ENCODE measurements around the gene ANKRD36.
A peak's percentile ranks its signal among the peaks of the same experiment; 100 is the strongest.
"Not testable (repeated sequence)": the region's sequence is repeated elsewhere in the genome, so short reads cannot be mapped to it uniquely, and the experiment has no call there.

The ANKRD36 gene

DNA sequence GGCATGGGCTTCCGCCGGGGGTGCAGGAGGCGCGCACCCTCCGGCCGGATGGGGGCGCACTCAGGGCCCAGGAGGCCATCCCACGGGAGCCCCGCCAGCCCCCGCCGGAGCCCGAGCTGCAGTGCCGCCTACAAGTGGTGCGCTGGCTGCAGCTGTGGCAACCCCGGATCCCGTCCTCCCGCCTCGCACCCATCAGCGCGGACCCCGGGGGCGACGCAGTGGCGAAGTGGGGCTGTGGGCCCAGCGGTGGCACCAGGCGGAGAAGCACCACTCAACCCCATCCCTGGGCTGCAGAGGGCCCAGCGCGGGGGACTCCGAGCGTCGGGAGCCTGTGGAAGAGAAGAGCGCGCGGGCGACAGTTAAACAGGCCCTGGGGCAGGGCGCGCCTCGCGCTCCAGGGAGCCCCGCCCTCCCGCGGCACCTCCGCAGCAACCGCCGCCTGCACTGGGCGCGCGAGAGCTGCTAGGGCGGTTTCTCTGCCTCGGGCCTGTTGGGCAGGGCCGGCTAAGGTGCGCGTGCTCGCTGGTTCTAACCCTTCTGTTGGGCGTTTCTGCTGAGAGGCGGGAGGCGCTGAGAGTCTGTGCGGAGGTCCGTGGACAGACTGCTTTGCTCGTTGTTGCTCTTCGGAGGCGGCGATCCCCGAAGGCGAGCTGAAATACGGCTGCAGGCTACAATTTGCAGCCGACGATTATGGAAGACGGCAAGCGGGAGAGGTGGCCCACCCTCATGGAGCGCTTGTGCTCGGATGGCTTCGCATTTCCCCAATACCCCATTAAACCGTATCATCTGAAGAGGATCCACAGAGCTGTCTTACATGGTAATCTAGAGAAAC is at the start of gene ANKRD36:
ANKRD36 (plus strand) TSS at position 104 of the 832 bp plus-strand sequence; CDS start at position 691, 587 bp downstream.
- peak; percentile 78 for FAIRE-seq
- peak; percentile 53 for DNase-seq (ENCODE audit: insufficient read length, low spot score)
- TF ChIP-seq POLR2A (IDR thresholded peaks at IDR 0.05; ENCODE audit: low read depth, low read length): peak; percentile 29; the same call in 1 of the 2 replicates

DNA sequence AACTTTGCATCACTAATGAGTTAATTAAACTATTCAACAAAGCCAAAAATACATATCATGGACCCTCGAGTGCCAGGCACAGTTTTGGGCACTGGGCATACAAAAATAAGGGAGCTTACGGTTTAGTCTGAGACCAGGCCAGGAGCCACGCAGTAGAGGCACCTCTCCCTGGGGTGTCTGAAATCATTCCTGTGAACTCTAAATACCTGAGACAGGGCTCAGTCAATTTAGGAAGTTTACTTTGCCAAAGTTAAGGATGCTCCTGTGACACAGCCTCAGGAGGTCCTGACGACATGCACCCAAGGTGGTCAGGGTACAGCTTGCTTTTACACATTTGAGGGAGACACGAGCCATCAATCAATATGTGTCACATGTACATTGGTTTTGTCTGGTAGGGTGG is 46.9 kb upstream of the ANKRD36 start:
- DNase-seq (ENCODE audit: insufficient read length, low spot score); FAIRE-seq: not testable (repeated sequence)

DNA sequence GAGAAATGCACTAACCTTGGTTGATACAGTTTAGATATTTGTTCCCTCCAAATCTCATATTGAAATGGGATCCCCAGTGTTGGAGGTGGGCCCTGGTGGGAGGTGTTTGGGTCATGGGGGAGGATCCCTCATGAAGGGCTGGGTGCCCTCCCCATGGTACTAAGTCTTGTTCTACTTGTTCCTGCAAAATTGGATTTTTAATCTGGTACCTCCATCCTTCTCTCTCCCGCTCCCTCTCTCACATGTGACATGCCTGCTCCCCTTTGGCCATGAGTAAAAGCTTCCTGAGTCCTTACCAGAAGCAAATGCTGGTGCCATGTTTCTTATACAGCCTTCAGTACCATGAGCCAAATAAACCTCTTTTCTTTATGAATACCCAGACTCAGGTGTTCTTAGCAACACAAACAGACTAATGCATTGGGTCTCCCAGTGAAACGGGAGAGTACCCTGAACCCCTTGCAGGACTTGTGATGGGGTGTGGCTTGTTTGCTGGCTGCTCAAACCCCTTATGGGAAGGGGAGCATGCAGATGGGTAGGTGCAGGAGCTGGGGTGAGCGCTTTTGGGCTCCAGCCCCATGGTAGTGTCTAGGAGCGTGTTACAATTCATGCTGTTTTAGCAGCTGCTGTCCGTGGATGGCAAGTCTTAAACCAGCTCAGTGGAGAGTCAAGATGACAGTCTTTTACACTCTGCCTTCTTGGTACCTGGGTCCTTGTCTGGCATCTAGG is 45.5 kb upstream of the ANKRD36 start:
- FAIRE-seq: no peak

DNA sequence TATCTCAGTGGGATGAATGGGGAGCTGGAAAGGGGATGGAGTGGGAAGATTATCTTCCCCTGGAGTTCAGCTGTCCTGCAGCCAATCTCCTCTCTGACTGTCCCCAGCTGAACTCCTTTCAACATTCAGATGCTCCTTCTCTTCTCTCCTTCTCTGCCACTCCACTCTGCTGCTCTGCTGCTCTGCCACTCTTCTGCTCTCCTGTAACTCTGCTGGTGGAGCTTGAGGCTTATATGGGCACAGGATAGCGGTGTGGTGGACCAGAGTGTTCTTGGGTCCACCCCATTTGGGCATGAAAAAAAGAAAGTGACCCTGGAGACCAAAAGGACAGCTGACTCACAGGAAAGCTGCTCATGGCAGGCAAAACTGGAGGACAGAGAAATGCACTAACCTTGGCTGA is 44.9 kb upstream of the ANKRD36 start:
- no peak for DNase-seq (ENCODE audit: insufficient read length, low spot score)
- no peak for TF ChIP-seq POLR2A (IDR thresholded peaks at IDR 0.05; ENCODE audit: low read depth, low read length)
- no peak for FAIRE-seq

More for the DNA sequence above, 45.5 kb upstream of the ANKRD36 start:
- TF ChIP-seq POLR2A (IDR thresholded peaks at IDR 0.05; ENCODE audit: low read depth, low read length): no peak
- no peak for DNase-seq (ENCODE audit: insufficient read length, low spot score)

DNA sequence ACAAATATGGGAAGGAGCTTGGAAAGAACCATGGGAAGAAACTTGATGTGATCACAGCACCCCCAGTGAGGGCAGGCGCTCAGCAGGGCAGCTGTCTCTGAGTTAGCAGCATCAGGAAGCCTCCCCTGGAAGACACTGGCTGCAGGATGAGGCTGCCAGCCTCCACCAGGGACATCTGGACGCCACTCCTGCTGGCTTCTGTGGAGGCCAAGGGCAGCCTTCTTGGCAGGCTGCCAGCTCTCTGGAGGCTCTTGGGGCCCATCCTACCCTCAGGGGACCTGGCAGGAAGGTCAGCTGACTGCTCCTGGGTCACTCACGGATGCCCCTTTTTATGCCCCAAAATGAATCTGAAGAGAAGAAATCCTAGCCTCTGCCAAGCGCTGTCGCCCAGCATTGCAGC is 44.2 kb upstream of the ANKRD36 start:
- DNase-seq (ENCODE audit: insufficient read length, low spot score); FAIRE-seq: not testable (repeated sequence)

DNA sequence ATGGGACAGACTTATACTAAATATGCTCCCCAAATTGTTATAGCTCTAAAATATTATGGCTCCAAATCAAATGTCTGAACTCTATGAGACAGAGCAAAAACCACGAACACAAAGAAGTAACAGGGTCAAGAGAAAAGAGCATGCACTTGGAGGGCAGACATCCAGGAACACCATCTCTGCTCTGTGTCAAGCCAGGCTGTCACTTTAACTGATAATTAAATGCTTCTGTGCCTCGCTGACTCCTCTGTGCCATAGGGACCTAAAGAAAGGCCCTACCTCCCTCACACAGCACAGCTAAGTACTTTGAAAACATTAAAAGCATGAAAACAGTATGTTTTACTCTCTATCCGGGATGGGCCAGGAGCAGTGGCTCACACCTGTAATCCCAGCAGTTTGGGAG is 42.0 kb upstream of the ANKRD36 start:
- not testable (repeated sequence) for FAIRE-seq; DNase-seq (ENCODE audit: insufficient read length, low spot score)

DNA sequence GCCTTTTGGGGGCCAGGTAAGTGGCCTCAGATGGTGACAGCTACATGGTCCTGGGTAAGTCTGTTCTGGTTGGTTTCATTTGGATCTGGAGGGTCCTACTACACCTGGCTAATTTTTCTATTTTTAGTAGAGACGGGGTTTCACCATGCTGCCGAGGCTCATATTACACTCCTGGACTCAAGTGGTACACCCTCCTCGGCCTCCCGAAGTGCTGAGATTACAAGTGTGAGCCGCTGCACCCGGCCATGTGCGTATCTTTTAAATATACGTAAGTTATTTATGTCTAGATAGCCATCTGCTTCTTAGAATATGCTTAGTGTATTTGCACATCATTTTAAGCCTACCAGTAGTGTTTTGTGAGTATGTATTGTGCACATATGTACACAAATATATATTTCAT is 35.7 kb upstream of the ANKRD36 start:
- FAIRE-seq; DNase-seq (ENCODE audit: insufficient read length, low spot score): not testable (repeated sequence)

DNA sequence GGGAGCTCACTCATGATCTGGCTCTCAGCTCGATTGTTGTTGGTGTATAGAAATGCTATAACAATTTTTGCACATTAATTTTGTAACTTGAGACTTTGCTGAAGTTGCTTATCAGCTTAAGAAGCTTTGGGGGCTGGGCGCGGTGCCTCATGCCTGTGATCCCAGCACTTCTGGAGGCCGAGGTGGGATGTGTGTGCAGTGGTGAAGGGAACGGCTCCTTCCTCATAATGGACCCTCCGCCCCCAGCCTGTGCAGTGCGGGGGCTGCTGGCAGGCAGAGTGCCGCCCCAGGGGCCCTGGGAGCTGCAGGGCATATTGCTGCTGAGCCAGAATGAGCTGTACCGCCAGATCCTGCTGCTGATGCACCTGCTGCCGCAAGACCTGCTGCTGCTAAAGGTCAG is 32.1 kb upstream of the ANKRD36 start:
- not testable (repeated sequence) for FAIRE-seq; DNase-seq (ENCODE audit: insufficient read length, low spot score)

DNA sequence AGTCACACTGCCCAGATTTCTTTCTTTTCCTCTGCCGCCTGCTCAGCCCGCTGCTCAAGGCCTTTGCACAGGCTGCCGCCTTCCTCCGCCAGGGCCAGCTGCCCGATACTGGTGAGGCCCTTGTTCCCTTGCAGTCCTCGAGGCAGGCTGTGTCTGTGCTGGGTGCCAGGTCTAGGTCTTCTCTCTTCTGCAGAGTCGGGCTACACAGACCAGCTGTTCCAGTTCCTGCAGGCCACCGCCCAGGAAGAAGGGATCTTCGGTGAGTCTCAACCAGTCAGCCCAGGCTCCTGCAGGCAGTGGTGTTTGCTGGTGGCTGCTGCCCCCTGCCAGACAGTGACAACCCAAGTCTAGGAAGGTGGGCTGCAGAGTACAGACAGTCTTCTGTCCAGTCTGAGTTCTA is 30.7 kb upstream of the ANKRD36 start:
- DNase-seq (ENCODE audit: insufficient read length, low spot score); FAIRE-seq: not testable (repeated sequence)

DNA sequence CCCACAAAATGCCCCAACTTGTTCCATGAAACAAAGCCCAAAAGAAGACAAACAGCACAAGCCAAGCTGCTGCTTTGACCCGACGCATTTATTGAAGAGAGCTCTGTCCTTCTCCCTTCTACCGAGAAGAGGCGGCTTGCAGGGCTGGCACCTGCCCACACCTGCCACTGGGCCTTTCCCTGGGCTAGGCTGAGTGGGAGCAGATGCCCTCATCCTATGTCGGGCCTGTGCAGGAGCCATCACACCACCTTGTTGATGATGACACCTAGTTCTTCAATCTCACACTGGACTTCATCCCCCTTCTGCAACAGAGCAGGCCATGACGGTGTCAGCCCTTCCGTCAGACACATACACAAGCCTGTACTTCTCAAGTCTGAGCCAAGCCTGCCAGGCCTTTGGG is 29.4 kb upstream of the ANKRD36 start:
- not testable (repeated sequence) for DNase-seq (ENCODE audit: insufficient read length, low spot score); FAIRE-seq

DNA sequence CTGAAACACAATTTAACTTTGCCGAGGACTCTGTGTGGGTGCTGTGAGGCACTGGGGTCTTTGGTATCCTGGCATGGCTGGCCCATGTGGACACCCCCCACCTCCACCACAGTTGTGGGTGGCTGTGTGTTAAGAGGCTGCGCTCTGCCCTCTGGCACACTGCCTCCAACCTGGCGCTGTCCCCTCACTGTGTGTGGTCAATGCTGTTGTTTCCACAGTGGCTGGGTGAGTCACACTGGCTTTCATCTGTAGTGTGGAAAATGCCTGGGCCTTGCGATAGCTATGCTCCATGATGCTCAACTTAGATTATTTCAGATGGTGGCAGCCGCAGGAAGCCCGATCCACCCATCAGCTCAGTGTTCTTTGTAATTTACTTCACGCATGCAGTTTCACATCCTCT is 27.9 kb upstream of the ANKRD36 start:
- DNase-seq (ENCODE audit: insufficient read length, low spot score): not testable (repeated sequence)
- peak; percentile 70 for FAIRE-seq

DNA sequence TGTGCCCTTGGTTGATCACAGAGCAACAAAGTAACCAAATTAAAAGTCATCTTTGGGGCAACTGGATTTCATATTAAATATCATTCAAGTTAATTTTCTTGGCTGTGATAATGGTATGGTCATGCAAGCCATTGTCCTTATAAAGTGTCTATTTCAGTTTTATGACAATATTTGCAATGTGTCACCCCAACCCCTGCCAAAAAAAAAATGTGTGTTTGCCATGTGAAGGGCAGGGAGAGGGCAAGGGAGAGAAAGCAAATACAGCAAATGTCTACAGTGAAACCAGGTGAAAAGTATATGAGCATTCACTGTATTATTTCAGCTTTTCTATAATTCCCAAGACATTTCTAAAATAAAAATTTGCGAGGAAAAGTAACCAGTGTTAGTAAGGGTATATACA is 24.2 kb upstream of the ANKRD36 start:
- FAIRE-seq; DNase-seq (ENCODE audit: insufficient read length, low spot score): not testable (repeated sequence)

DNA sequence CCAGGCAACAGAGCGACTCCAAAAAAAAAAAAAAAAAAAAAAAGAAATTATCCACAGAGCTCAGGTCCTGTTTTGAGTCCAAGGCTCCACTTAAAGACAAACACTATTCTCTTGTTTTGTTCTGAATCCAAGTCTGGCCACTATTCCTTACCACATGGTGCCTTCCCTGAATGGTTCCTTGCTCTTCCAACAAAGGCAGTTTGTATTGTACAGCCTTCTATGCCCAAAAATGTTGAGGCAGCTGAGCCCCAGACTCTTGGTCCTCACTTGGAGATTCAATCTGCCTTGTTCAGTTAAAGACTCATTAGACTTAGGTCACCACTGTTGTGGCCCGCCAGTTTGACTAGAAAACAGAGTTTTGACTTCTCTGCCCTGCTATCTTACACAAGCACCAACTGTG is 20.0 kb upstream of the ANKRD36 start:
- FAIRE-seq; DNase-seq (ENCODE audit: insufficient read length, low spot score): not testable (repeated sequence)

DNA sequence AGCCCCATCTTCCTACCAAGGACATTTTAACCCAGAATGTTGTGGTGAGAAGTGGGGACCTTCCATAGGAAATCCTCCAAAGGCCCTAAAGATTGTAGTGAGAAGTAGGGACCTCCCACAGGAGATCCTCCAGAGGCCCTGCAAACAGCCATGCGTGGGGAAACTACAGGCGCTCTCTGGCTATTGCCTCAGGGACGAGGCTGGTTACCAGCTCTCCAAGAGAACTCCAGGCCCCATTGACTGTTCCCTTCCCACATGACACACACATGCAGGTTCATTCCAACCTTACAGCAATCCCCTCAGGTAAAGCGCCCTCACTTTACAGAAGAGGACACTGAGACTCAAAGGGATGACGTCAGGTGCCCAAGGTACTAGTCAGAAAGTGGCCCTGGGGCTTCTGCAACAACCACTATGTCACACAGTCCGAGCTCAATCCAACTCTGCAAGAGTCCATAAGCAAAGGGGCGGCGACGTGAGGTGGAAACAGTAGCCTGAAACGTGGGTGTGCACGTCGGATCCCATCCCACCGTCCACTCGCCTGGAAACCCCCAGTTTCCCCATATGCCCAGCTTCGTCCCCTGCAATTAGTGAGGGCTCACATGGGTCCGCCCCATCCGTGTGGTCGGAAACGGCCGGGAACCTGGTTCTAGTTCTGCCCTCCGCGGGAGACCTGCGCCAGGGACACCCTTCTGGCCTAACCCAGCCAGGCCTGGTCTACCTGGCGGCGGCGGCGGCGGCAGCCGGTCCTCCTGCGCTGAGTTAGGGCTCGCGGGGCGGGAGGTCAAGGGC is 18.8 kb upstream of the ANKRD36 start:
- not testable (repeated sequence) for DNase-seq (ENCODE audit: insufficient read length, low spot score); FAIRE-seq

DNA sequence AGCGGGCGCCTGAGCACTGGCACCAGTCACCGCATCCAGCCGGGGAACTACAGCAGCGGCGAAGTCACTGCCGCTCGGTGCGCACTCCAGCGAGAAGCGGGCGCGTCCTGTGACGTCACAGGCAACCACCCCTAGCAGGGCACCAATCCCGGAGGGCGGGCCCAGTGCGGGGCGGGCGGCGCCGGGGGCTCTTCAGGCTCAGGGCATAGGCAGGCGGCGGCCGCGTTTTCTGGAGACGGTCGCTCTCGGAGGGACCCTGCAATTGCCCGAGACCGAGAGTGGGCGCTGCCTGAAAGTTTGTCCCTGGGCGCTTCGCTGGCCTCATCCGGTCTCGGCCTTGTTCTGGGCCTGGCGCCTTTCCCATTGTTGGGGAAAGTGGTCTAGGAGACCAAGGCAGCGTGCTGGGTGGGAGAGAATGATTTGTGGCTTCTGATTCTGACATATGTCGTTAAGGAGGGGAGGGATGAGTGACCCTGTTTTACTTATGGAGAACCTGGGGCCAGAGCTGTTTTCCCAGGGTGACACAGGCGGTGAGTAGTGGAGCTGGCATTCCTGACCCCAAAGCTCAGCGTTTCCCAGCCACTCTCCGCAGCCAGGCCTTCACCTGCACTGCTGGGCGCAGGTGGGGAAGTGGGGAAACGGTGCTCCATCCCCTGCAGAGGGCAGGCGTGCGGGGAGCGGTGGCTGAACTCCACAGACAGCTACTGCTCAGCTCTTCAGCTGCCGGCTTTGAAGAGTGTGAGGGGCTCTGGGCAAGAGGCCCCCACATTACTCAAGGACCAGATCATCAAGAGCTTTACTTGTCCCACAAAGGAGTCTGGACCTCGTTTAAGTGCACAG is 18.0 kb upstream of the ANKRD36 start, which contains the start of gene FAHD2B:
FAHD2B (minus strand) TSS at position 111 of the 840 bp plus-strand sequence. CDS start 3,176 bp downstream, outside the sequence.
- DNase-seq (ENCODE audit: insufficient read length, low spot score); FAIRE-seq: not testable (repeated sequence)

Data from H54 (cell line).